ENCODE measurements around the gene HSPG2.

Gene HSPG2

GRCh38 chr1:21859669-21860179, 77.4 kb downstream of the HSPG2 start:
- in situ Hi-C loops (cut with HindIII; ENCODE audit: low pct_ligation_motif_present, low pct_unique_long_range_greater_than_20kb, low sequenced_read_pairs), result no loop called here
- DNase-seq, result no peak

- DNase-seq, result no peak
- in situ Hi-C loops (cut with HindIII; ENCODE audit: low pct_ligation_motif_present, low pct_unique_long_range_greater_than_20kb, low sequenced_read_pairs), result no loop called here
These were observed 79.1 kb downstream of the HSPG2 start for GRCh38 chr1:21857840-21858670.

GRCh38 chr1:21857142-21857839, 79.8 kb downstream of the HSPG2 start:
- DNase-seq, result no peak
- in situ Hi-C loops (cut with HindIII; ENCODE audit: low pct_ligation_motif_present, low pct_unique_long_range_greater_than_20kb, low sequenced_read_pairs), result no loop called here

- in situ Hi-C loops (cut with HindIII; ENCODE audit: low pct_ligation_motif_present, low pct_unique_long_range_greater_than_20kb, low sequenced_read_pairs), result no loop called here
These were observed 81.6 kb downstream of the HSPG2 start for GRCh38 chr1:21855257-21856096.

GRCh38 chr1:21854751-21855131, 82.4 kb downstream of the HSPG2 start:
- no peak for DNase-seq
- in situ Hi-C loops (cut with HindIII; ENCODE audit: low pct_ligation_motif_present, low pct_unique_long_range_greater_than_20kb, low sequenced_read_pairs), result no loop called here

More at GRCh38 chr1:21855257-21856096, 81.6 kb downstream of the HSPG2 start:
- DNase-seq, result no peak

- in situ Hi-C loops (cut with HindIII; ENCODE audit: low pct_ligation_motif_present, low pct_unique_long_range_greater_than_20kb, low sequenced_read_pairs), result no loop called here
- DNase-seq, result no peak
These were observed 82.9 kb downstream of the HSPG2 start for GRCh38 chr1:21854090-21854750.

GRCh38 chr1:21853131-21853427, 84.0 kb downstream of the HSPG2 start:
- in situ Hi-C loops (cut with HindIII; ENCODE audit: low pct_ligation_motif_present, low pct_unique_long_range_greater_than_20kb, low sequenced_read_pairs), result no loop called here
- DNase-seq, result no peak

GRCh38 chr1:21852282-21853130, 84.6 kb downstream of the HSPG2 start:
- DNase-seq, result no peak
- in situ Hi-C loops (cut with HindIII; ENCODE audit: low pct_ligation_motif_present, low pct_unique_long_range_greater_than_20kb, low sequenced_read_pairs), result no loop called here

GRCh38 chr1:21851430-21852250, 85.5 kb downstream of the HSPG2 start:
- in situ Hi-C loops (cut with HindIII; ENCODE audit: low pct_ligation_motif_present, low pct_unique_long_range_greater_than_20kb, low sequenced_read_pairs), result no loop called here
- DNase-seq, result no peak

GRCh38 chr1:21849909-21850576, 87.1 kb downstream of the HSPG2 start:
- DNase-seq, result no peak
- in situ Hi-C loops (cut with HindIII; ENCODE audit: low pct_ligation_motif_present, low pct_unique_long_range_greater_than_20kb, low sequenced_read_pairs), result no loop called here

GRCh38 chr1:21848524-21849174, 88.5 kb downstream of the HSPG2 start:
- no peak for DNase-seq
- in situ Hi-C loops (cut with HindIII; ENCODE audit: low pct_ligation_motif_present, low pct_unique_long_range_greater_than_20kb, low sequenced_read_pairs), result no loop called here

- no peak for DNase-seq
- in situ Hi-C loops (cut with HindIII; ENCODE audit: low pct_ligation_motif_present, low pct_unique_long_range_greater_than_20kb, low sequenced_read_pairs), result no loop called here
These were observed 89.6 kb downstream of the HSPG2 start for GRCh38 chr1:21847223-21848205.

GRCh38 chr1:21845646-21846641, 91.2 kb downstream of the HSPG2 start:
- in situ Hi-C loops (cut with HindIII; ENCODE audit: low pct_ligation_motif_present, low pct_unique_long_range_greater_than_20kb, low sequenced_read_pairs), result no loop called here

GRCh38 chr1:21843996-21844395, 93.1 kb downstream of the HSPG2 start:
- DNase-seq, result no peak
- in situ Hi-C loops (cut with HindIII; ENCODE audit: low pct_ligation_motif_present, low pct_unique_long_range_greater_than_20kb, low sequenced_read_pairs), result no loop called here

More at GRCh38 chr1:21845646-21846641, 91.2 kb downstream of the HSPG2 start:
- DNase-seq, result no peak
